HG03064 (cell line): ENCODE data around the gene HAL.

Source experiments
- ATAC-seq: cut with Tn5 transposase; IDR thresholded peaks from one replicate; pipeline ENCODE4 v1.9.1; 2021; ENCODE audit warnings: low read depth; ENCODE audit not compliant: unreplicated experiment

The HAL gene

GRCh38 chr12:96015672-96016071 is 19.5 kb upstream of the HAL start:
- ATAC-seq = no peak

- ATAC-seq = no peak
Measured at GRCh38 chr12:96014943-96015599, 18.9 kb upstream of the HAL start.

GRCh38 chr12:96007729-96008128 is 11.6 kb upstream of the HAL start:
- ATAC-seq = no peak

GRCh38 chr12:96006727-96007126 is 10.6 kb upstream of the HAL start:
- no peak for ATAC-seq

- ATAC-seq = no peak
Measured at GRCh38 chr12:96000858-96001257, 4.7 kb upstream of the HAL start.

- ATAC-seq = no peak
Measured at GRCh38 chr12:95999484-95999883, 3.3 kb upstream of the HAL start.

GRCh38 chr12:95998611-95999286 is 2.6 kb upstream of the HAL start:
- ATAC-seq = peak; percentile 89

GRCh38 chr12:95997911-95998510 is 1.9 kb upstream of the HAL start:
- ATAC-seq = no peak

- ATAC-seq = no peak
Measured at GRCh38 chr12:95997276-95997675, 1.1 kb upstream of the HAL start.

- no peak for ATAC-seq
Measured at GRCh38 chr12:95995238-95996031, 709 bp downstream of the HAL start.

GRCh38 chr12:95994476-95994875 is 1.7 kb downstream of the HAL start:
- no peak for ATAC-seq

- no peak for ATAC-seq
Measured at GRCh38 chr12:95993907-95994306, 2.2 kb downstream of the HAL start.

GRCh38 chr12:95990136-95990535 is 6.0 kb downstream of the HAL start:
- no peak for ATAC-seq

GRCh38 chr12:95989504-95990123 is 6.5 kb downstream of the HAL start:
- no peak for ATAC-seq

- no peak for ATAC-seq
Measured at GRCh38 chr12:95988506-95989275, 7.5 kb downstream of the HAL start.

GRCh38 chr12:95986635-95987570 is 9.2 kb downstream of the HAL start:
- ATAC-seq = no peak

- ATAC-seq = no peak
Measured at GRCh38 chr12:95984682-95985081, 11.5 kb downstream of the HAL start.

- ATAC-seq = no peak
Measured at GRCh38 chr12:95982602-95983001, 13.5 kb downstream of the HAL start.

- ATAC-seq = no peak
Measured at GRCh38 chr12:95980437-95980836, 15.7 kb downstream of the HAL start.
